Hepatocyte (in vitro differentiated cells): ENCODE measurements around the gene FLVCR2.

ENCODE experiments used
- EZH2 ChIP-seq: fragments of 200-600 bp; sonication (generic); IDR thresholded peaks from 2 replicates; pipeline ENCODE4 v1.6.1; 2016; ENCODE audit warnings: antibody characterized with exemption, mild to moderate bottlenecking, borderline replicate concordance
- EZH2phosphoT487 ChIP-seq: fragments of 200-600 bp; sonication (generic); IDR thresholded peaks from one replicate; pipeline ENCODE4 v1.6.1; 2018; ENCODE audit warnings: antibody characterized with exemption, mild to moderate bottlenecking, low read depth, moderate library complexity; ENCODE audit not compliant: unreplicated experiment, severe bottlenecking
- TF ChIP-seq, protein P1 (sequence below): fragments of 200-600 bp; sonication (generic); IDR thresholded peaks from 2 replicates; pipeline ENCODE4 v1.5.1; 2016; ENCODE audit warnings: antibody characterized with exemption, mild to moderate bottlenecking; ENCODE audit not compliant: poor library complexity

DNA sequence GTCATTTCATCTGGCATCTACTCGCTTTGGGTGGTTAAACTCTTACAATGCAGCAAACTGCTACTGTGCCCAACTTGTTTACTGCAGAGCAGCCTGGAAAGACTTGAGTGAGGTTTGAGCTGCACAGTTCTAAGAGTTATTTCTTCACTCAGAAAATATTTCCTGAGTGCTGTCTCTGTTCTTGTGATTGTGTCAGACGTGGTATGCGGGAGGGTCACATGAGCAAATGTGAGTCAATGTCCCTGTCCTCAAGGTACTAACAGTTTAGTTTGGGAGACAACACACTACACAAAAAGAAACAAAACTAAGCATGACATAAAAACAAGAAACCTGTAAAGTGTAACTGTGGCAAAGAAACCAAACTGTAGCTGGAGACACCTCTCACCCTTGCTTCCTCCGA is 32.4 kb downstream of the FLVCR2 start:
- TF ChIP-seq EZH2phosphoT487 (no peak), EZH2 (no peak)
- TF ChIP-seq, protein P1, sequence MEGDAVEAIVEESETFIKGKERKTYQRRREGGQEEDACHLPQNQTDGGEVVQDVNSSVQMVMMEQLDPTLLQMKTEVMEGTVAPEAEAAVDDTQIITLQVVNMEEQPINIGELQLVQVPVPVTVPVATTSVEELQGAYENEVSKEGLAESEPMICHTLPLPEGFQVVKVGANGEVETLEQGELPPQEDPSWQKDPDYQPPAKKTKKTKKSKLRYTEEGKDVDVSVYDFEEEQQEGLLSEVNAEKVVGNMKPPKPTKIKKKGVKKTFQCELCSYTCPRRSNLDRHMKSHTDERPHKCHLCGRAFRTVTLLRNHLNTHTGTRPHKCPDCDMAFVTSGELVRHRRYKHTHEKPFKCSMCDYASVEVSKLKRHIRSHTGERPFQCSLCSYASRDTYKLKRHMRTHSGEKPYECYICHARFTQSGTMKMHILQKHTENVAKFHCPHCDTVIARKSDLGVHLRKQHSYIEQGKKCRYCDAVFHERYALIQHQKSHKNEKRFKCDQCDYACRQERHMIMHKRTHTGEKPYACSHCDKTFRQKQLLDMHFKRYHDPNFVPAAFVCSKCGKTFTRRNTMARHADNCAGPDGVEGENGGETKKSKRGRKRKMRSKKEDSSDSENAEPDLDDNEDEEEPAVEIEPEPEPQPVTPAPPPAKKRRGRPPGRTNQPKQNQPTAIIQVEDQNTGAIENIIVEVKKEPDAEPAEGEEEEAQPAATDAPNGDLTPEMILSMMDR: no peak
